Progenitor cell of endocrine pancreas (in vitro differentiated cells): Measurements from ENCODE around the gene PPM1H. TPM values are rescaled to one million over a fixed set of nuclear protein-coding genes. Genes with fewer than 3 reads are reported as not detected.

Experiments
- DNase-seq: peaks from one replicate; pipeline ENCODE4 v3.0.0; 2021; ENCODE audit warnings: low spot score; ENCODE audit not compliant: unreplicated experiment
- H3K27ac Mint-ChIP-seq: 2 replicates; pipeline ENCODE4 v1.8.0; 2021; ENCODE audit warnings: mild to moderate bottlenecking, moderate library complexity, mixed read lengths
- H3K27me3 Mint-ChIP-seq: 2 replicates; pipeline ENCODE4 v1.8.0; 2021; ENCODE audit warnings: mixed read lengths
- H3K36me3 Mint-ChIP-seq: 2 replicates; pipeline ENCODE4 v1.8.0; 2022; ENCODE audit warnings: mixed read lengths; ENCODE audit not compliant: insufficient read depth
- H3K4me1 Mint-ChIP-seq: 2 replicates; pipeline ENCODE4 v1.8.0; 2021; ENCODE audit warnings: low read depth, mixed read lengths
- H3K4me3 Mint-ChIP-seq: 2 replicates; pipeline ENCODE4 v1.8.0; 2021; ENCODE audit warnings: low read depth, mild to moderate bottlenecking, moderate library complexity, mixed read lengths
- H3K9me3 Mint-ChIP-seq: 2 replicates; pipeline ENCODE4 v1.8.0; 2021; ENCODE audit warnings: low read depth, mixed read lengths
- total RNA-seq: library from RNA; stranded (reverse); gene quantifications from 2 replicates; pipeline ENCODE4 v1.2.1, GENCODE V29; 2021
- TF ChIP-seq, protein P1 (sequence below): fragments of 200-600 bp; sonication (generic); IDR thresholded peaks from one replicate; pipeline ENCODE4 v1.5.0; 2021; ENCODE audit warnings: antibody characterized with exemption, mild to moderate bottlenecking; ENCODE audit not compliant: unreplicated experiment

Gene PPM1H
- total RNA-seq, 1 donor from 2014 or later: 25.4 TPM

- Mint-ChIP-seq H3K27ac (no peak overlapping the region), H3K9me3 (no peaks in the 10 kb centered on the region), H3K4me1 (no peaks in the 10 kb centered on the region), H3K36me3 (no peaks in the 10 kb centered on the region), H3K27me3 (no peaks in the 10 kb centered on the region), H3K4me3 (no peak overlapping the region)
- DNase-seq: no peak
- TF ChIP-seq, protein P1, sequence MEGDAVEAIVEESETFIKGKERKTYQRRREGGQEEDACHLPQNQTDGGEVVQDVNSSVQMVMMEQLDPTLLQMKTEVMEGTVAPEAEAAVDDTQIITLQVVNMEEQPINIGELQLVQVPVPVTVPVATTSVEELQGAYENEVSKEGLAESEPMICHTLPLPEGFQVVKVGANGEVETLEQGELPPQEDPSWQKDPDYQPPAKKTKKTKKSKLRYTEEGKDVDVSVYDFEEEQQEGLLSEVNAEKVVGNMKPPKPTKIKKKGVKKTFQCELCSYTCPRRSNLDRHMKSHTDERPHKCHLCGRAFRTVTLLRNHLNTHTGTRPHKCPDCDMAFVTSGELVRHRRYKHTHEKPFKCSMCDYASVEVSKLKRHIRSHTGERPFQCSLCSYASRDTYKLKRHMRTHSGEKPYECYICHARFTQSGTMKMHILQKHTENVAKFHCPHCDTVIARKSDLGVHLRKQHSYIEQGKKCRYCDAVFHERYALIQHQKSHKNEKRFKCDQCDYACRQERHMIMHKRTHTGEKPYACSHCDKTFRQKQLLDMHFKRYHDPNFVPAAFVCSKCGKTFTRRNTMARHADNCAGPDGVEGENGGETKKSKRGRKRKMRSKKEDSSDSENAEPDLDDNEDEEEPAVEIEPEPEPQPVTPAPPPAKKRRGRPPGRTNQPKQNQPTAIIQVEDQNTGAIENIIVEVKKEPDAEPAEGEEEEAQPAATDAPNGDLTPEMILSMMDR: no peak
Observed at GRCh38 chr12:62703011-62703380, 232.0 kb downstream of the PPM1H start.

GRCh38 chr12:62701492-62701891 is 233.5 kb downstream of the PPM1H start:
- Mint-ChIP-seq H3K4me1 (no peaks in the 10 kb centered on the region), H3K36me3 (peaks cover 3% of the 10 kb centered on the region), H3K27ac (no peak overlapping the region), H3K9me3 (no peaks in the 10 kb centered on the region), H3K27me3 (no peaks in the 10 kb centered on the region), H3K4me3 (no peak overlapping the region)
- TF ChIP-seq, protein P1: no peak
- no peak for DNase-seq

- H3K27ac Mint-ChIP-seq: no peak overlapping the region
- TF ChIP-seq, protein P1: no peak
- no peaks in the 10 kb centered on the region for H3K9me3 Mint-ChIP-seq
- H3K4me1 Mint-ChIP-seq: no peaks in the 10 kb centered on the region
- peaks cover 6% of the 10 kb centered on the region for H3K36me3 Mint-ChIP-seq
- no peaks in the 10 kb centered on the region for H3K27me3 Mint-ChIP-seq
- DNase-seq: no peak
- H3K4me3 Mint-ChIP-seq: no peak overlapping the region
Observed at GRCh38 chr12:62700091-62700880, 234.7 kb downstream of the PPM1H start.

GRCh38 chr12:62698701-62699101 is 236.2 kb downstream of the PPM1H start:
- DNase-seq: no peak
- Mint-ChIP-seq H3K27me3 (no peaks in the 10 kb centered on the region), H3K4me1 (no peaks in the 10 kb centered on the region), H3K9me3 (no peaks in the 10 kb centered on the region), H3K4me3 (no peak overlapping the region), H3K36me3 (peaks cover 6% of the 10 kb centered on the region), H3K27ac (no peak overlapping the region)
- TF ChIP-seq, protein P1: no peak

DNA sequence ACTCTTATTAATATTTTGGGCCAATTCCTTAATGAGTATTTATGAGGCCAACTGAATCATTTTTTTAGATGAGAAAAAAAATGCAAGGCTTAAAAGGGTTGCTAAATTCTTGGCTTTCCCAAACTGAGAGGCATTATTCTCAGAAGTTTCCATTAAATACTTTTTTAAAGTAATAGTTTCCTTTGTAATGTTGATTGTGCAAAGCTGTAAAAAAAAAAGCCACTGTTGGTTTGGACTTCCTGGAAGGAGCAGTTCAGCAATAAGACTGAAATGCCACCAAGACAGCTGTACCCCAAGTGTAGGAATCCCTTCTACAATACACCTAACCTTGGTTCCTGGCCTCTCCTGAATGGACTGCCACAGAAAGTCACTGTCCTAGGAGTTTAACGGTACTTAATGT is 237.1 kb downstream of the PPM1H start:
- H3K27me3 Mint-ChIP-seq: no peaks in the 10 kb centered on the region
- no peak overlapping the region for H3K4me3 Mint-ChIP-seq
- no peak for DNase-seq
- H3K4me1 Mint-ChIP-seq: no peaks in the 10 kb centered on the region
- H3K36me3 Mint-ChIP-seq: peaks cover 7% of the 10 kb centered on the region
- no peaks in the 10 kb centered on the region for H3K9me3 Mint-ChIP-seq
- TF ChIP-seq, protein P1: no peak
- no peak overlapping the region for H3K27ac Mint-ChIP-seq
